ENCODE results near the gene TTC34. TPM values are rescaled to one million over a fixed set of nuclear protein-coding genes. Genes with fewer than 3 reads are reported as not detected.
A peak's percentile ranks its signal among the peaks of the same experiment; 100 is the strongest.

Gene TTC34
- total and polyA plus RNA-seq, 9 of the 15 experiments (the other 6 are each of a cell fraction or from before 2014, with no cell fraction given) = 0.03 to 0.38 (median 0.05) TPM; not detected in 2

DNA sequence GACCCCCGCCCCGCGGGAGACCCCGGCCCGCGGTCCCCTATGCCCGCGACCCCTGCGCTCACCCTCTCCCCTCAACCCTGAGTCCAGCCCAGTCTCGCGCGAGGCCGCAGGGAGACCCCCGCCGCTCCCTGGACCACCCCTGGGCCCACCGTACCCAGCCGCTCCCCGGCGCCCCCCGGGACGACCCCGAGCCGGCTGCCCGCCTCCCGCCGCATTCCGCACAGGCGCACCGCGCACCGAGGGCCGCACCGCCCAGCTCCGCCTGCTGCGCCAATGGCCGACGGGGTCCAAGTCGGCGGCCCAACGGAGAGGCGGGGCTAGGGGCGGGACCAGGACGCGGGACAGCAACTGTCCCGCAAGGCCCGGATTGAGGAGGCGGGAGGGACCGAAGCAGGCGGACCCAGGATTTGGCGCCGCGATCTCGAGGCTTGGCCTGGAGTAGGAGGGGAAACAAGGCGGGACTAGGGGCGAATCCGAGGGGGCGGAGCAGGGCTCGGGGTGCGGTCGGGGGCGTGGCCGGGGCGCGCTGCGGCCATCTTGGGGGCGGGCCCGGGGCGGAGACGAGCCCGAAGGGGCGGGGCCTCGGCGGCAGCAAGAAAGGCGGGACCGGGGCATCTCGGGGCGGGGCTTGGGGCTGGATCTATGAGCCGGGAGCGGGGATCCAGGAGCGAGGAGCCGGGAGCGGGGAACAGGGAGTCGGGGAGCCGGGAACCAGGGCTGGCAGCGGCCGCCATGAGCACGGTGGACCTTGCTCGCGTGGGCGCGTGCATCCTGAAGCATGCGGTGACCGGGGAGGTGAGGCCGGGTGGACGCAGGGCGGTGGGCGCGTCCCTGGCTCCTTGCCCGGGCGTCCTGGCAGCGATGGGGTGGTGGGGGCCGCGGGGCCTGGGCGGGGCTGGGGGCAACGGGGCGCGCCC, 215.1 kb downstream of the TTC34 start, which contains the start of gene PRXL2B (continued):
- TF ChIP-seq, protein P1, sequence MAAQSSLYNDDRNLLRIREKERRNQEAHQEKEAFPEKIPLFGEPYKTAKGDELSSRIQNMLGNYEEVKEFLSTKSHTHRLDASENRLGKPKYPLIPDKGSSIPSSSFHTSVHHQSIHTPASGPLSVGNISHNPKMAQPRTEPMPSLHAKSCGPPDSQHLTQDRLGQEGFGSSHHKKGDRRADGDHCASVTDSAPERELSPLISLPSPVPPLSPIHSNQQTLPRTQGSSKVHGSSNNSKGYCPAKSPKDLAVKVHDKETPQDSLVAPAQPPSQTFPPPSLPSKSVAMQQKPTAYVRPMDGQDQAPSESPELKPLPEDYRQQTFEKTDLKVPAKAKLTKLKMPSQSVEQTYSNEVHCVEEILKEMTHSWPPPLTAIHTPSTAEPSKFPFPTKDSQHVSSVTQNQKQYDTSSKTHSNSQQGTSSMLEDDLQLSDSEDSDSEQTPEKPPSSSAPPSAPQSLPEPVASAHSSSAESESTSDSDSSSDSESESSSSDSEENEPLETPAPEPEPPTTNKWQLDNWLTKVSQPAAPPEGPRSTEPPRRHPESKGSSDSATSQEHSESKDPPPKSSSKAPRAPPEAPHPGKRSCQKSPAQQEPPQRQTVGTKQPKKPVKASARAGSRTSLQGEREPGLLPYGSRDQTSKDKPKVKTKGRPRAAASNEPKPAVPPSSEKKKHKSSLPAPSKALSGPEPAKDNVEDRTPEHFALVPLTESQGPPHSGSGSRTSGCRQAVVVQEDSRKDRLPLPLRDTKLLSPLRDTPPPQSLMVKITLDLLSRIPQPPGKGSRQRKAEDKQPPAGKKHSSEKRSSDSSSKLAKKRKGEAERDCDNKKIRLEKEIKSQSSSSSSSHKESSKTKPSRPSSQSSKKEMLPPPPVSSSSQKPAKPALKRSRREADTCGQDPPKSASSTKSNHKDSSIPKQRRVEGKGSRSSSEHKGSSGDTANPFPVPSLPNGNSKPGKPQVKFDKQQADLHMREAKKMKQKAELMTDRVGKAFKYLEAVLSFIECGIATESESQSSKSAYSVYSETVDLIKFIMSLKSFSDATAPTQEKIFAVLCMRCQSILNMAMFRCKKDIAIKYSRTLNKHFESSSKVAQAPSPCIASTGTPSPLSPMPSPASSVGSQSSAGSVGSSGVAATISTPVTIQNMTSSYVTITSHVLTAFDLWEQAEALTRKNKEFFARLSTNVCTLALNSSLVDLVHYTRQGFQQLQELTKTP (IDR thresholded peaks at IDR 0.05; ENCODE audit: low read depth in 1 of 2, partially characterized antibody in 2 of 2) = no peak
- TF ChIP-seq ZNF146 (CRISPR knock-in tag; IDR thresholded peaks at IDR 0.05; ENCODE audit: unreplicated experiment) = no peak
- peak; percentile 90 for TF ChIP-seq ZNF121 (CRISPR knock-in tag; conservative IDR thresholded peaks at IDR 0.05)
- no peak for TF ChIP-seq SETDB1 (IDR thresholded peaks at IDR 0.05; ENCODE audit: low read length)
- TF ChIP-seq SAP30 (IDR thresholded peaks at IDR 0.05; ENCODE audit: borderline replicate concordance, insufficient read depth, low read depth, low read length, poor library complexity, severe bottlenecking) = peak; percentile 58
- no peak for TF ChIP-seq POLR3A (IDR thresholded peaks at IDR 0.05; ENCODE audit: borderline replicate concordance, extremely low read depth, insufficient read depth, insufficient read length)
- TF ChIP-seq, protein P2, sequence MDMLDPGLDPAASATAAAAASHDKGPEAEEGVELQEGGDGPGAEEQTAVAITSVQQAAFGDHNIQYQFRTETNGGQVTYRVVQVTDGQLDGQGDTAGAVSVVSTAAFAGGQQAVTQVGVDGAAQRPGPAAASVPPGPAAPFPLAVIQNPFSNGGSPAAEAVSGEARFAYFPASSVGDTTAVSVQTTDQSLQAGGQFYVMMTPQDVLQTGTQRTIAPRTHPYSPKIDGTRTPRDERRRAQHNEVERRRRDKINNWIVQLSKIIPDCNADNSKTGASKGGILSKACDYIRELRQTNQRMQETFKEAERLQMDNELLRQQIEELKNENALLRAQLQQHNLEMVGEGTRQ (CRISPR knock-in tag; IDR thresholded peaks at IDR 0.05) = no peak
- no peak for TF ChIP-seq ZNF707 (CRISPR knock-in tag; conservative IDR thresholded peaks at IDR 0.05)
- TF ChIP-seq, protein P3, sequence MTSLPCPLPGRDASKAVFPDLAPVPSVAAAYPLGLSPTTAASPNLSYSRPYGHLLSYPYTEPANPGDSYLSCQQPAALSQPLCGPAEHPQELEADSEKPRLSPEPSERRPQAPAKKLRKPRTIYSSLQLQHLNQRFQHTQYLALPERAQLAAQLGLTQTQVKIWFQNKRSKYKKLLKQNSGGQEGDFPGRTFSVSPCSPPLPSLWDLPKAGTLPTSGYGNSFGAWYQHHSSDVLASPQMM (CRISPR knock-in tag; IDR thresholded peaks at IDR 0.05) = no peak
- TF ChIP-seq, protein P4, sequence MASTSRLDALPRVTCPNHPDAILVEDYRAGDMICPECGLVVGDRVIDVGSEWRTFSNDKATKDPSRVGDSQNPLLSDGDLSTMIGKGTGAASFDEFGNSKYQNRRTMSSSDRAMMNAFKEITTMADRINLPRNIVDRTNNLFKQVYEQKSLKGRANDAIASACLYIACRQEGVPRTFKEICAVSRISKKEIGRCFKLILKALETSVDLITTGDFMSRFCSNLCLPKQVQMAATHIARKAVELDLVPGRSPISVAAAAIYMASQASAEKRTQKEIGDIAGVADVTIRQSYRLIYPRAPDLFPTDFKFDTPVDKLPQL (IDR thresholded peaks at IDR 0.05; ENCODE audit: extremely low read depth, insufficient read length) = no peak
- TF ChIP-seq KAT8 (IDR thresholded peaks at IDR 0.05; ENCODE audit: low read depth) = no peak
- no peak for TF ChIP-seq FOXP1 (CRISPR knock-in tag; IDR thresholded peaks at IDR 0.05)
- TF ChIP-seq RB1 (IDR thresholded peaks at IDR 0.05; ENCODE audit: low read depth) = peak; percentile 83
- TF ChIP-seq HDAC1 (IDR thresholded peaks at IDR 0.05) = no peak
- TF ChIP-seq, protein P5, sequence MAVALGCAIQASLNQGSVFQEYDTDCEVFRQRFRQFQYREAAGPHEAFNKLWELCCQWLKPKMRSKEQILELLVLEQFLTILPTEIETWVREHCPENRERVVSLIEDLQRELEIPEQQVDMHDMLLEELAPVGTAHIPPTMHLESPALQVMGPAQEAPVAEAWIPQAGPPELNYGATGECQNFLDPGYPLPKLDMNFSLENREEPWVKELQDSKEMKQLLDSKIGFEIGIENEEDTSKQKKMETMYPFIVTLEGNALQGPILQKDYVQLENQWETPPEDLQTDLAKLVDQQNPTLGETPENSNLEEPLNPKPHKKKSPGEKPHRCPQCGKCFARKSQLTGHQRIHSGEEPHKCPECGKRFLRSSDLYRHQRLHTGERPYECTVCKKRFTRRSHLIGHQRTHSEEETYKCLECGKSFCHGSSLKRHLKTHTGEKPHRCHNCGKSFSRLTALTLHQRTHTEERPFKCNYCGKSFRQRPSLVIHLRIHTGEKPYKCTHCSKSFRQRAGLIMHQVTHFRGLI (CRISPR knock-in tag; IDR thresholded peaks at IDR 0.05) = no peak
- no peak for TF ChIP-seq MTA2 (IDR thresholded peaks at IDR 0.05; ENCODE audit: low read depth)
- peak in 1 of 2 experiments; percentile 46; a peak in 1 of 4 replicates for TF ChIP-seq NONO (IDR thresholded peaks at IDR 0.05; ENCODE audit: low read depth in 2 of 2, low read length in 1 of 2)
- TF ChIP-seq ARHGAP35 (IDR thresholded peaks at IDR 0.05; ENCODE audit: partially characterized antibody) = no peak
- TF ChIP-seq HIVEP1 (CRISPR knock-in tag; IDR thresholded peaks at IDR 0.05) = no peak
- no peak for TF ChIP-seq ZNF217 (CRISPR knock-in tag; IDR thresholded peaks at IDR 0.05)
